ENCODE results near the gene ABL1.
"Not testable (repeated sequence)": the region's sequence is repeated elsewhere in the genome, so short reads cannot be mapped to it uniquely, and the experiment has no call there.

Gene ABL1

DNA sequence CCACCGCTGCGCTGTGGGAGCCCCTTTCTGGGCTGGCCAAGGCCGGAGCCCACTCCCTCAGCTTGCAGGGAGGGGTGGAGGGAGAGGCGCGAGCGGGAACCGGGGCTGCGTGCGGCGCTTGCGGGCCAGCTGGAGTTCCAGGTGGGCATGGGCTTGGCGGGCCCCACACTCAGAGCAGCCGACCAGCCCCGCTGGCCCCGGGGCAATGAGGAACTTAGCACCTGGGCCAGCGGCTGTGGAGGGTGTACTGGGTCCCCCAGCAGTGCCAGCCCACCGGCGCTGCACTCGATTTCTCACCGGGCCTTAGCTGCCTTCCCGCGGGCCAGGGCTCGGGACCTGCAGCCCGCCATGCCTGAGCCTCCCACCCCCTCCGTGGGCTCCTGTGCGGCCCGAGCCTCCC is 75.0 kb downstream of the ABL1 start:
- H3K4me3 ChIP-seq (ENCODE audit: low read depth, low read length); DNase-seq (ENCODE audit: low read depth): not testable (repeated sequence)

- H3K4me3 ChIP-seq (ENCODE audit: low read depth, low read length); DNase-seq (ENCODE audit: low read depth): not testable (repeated sequence)
Observed at GRCh38 chr9:130910670-130911069, 75.6 kb downstream of the ABL1 start.

DNA sequence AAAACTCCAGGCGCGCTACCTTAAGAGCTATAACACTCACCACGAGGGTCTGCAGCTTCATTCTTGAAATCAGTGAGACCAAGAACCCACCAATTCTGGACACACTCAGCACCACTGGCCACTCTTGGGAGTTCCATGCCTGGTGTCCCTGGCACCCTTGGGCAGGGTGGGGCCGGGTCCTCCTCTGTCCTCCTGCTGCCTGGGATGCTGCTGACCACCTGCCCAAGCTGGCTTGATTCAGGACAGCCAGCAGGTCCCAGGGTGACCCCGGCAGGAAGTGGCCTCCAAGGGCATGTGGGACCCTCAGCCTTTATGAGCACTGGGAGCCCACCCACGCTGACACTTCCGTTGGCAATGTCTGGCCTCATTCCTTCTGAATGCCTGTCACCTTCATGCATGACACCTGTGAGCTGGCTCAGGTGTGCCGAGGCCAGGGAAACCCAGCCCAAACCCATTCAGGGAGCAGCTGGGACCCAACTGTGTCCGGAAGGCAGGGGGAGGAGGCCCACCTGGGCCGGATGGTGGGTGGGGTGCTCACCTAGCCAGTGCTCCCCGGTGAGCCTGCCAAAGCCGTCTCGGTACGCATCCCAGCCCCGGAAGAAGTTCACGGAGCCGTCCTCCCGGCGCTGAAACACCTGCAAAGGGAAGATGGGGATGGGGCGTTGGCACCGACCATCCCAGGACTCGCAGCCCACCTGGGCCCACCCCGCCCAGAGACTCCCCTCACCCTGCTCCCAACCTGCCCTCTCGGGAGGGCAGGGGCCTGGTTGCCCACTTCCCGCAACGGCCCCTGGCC is 76.4 kb downstream of the ABL1 start:
- H3K4me3 ChIP-seq (ENCODE audit: low read depth, low read length), result no peak overlapping the region
- DNase-seq (ENCODE audit: low read depth), result no peak

DNA sequence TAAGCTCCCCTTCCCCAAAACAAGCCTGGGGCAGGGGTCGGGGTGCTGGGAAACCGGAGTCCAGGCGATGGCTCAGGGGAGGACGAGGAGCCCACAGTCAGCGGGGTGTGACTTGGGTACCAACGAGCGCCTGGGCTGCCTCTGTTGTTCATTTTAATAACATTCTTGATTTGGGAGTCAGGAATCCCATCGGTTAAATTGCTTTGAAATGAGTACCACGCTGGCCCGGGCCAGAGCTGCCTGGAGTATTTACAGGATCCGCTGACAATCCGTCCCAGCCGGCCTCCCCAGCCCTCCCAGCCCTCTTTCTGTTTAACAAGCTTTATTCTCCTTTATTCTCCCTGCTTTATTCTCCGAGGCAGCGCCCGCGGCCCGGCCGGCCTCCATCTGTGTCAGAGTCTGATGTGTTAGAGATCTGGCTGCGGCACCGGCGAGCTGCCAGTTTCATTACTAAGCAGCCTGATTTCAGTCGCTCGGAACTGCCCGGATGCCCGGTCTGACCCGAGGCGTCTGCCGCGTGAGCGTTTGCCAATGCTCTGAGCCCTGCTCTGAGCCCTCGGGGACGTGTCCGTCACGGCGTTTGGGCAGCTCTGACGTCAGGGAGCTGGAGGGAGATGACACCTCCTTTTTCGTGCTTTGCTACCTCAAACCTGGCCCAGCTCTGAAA is 78.0 kb downstream of the ABL1 start:
- peak; percentile 42 for DNase-seq (ENCODE audit: low read depth)
- H3K4me3 ChIP-seq (ENCODE audit: low read depth, low read length), result no peak overlapping the region

DNA sequence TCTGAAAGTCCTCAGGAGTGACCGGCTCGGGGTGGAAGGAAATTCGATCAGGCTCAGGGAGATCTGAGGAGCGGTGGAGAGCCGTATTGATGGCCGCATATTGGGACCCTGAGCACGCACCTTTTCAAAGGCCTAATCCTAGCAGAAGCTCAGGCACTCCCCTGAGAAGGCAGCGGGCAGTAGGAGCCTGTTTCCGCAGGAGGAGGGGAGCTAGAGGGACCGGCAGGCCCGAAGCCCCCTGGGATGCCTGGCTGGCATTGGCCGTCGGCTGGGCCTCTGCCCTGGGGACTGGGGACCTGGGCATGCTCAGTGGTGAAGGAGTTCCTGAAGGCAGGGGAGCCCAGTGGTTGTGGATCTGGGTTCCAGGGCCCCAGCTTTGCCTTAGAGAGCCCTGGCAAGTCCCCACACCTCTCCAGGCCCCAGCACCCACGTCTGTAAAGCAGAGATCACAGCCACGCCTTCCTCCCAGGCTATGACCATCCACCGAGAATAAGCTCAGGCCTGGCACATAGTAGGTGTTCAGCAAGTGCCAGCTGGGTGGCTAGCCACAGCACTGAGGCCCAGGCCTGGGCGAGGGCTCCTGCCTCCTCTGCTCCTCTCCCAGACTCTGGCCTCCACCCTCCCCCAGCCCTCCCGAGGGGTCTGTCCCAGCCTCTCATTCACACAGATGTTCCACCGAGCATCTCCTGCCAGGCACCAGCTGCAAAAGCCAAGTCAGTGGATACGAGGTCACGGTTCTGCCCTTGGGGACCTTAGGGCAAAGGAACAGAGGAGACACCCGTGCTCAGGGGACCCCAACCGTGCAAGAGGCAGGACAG is 78.8 kb downstream of the ABL1 start:
- no peak for DNase-seq (ENCODE audit: low read depth)
- H3K4me3 ChIP-seq (ENCODE audit: low read depth, low read length), result no peak overlapping the region

- no peak for DNase-seq (ENCODE audit: low read depth)
- H3K4me3 ChIP-seq (ENCODE audit: low read depth, low read length), result no peak overlapping the region
Observed at GRCh38 chr9:130914417-130915095, 79.5 kb downstream of the ABL1 start.

GRCh38 chr9:130915096-130915447 is 80.0 kb downstream of the ABL1 start:
- DNase-seq (ENCODE audit: low read depth), result no peak
- no peak overlapping the region for H3K4me3 ChIP-seq (ENCODE audit: low read depth, low read length)

GRCh38 chr9:130917168-130917960 is 82.3 kb downstream of the ABL1 start:
- no peak overlapping the region for H3K4me3 ChIP-seq (ENCODE audit: low read depth, low read length)

DNA sequence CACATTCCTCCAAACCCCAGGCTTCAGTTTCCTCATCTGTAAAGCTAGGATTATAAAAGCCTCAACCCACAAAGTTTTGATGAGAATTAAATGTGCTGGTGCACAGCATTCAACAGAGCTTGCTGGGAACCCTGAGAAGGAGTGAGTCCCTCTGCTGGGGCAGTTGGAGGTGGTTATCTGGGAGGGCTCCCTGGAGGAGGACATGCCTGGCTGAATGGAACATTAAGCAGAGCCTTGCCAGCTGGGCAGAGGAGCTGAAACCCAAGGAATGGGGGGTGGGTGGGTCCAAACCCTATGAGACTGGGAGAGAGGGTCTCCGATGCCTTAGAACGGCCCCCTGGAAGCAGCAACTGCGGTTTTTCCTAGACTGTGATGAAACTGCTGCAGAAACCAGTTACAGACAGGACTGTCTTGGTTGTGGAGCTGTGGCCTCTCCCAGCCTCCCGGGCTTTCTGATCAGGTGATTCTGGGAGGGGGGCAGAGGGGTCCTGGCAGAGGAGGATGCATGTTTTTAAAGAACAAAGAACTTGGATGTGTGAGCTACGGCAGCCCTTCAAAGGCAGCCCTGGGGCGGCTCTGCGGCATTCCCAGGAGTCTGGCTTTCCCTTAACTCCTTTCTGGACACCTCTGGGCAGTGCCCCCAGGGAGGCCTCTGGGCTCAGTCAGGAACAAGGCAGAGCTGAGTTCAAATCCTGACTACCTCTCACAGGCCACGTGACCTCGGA is 83.2 kb downstream of the ABL1 start:
- no peak for DNase-seq (ENCODE audit: low read depth)
- no peak overlapping the region for H3K4me3 ChIP-seq (ENCODE audit: low read depth, low read length)

More at GRCh38 chr9:130917168-130917960, 82.3 kb downstream of the ABL1 start:
- no peak for DNase-seq (ENCODE audit: low read depth)

GRCh38 chr9:130918826-130919558 is 83.9 kb downstream of the ABL1 start:
- DNase-seq (ENCODE audit: low read depth), result no peak
- no peak overlapping the region for H3K4me3 ChIP-seq (ENCODE audit: low read depth, low read length)

DNA sequence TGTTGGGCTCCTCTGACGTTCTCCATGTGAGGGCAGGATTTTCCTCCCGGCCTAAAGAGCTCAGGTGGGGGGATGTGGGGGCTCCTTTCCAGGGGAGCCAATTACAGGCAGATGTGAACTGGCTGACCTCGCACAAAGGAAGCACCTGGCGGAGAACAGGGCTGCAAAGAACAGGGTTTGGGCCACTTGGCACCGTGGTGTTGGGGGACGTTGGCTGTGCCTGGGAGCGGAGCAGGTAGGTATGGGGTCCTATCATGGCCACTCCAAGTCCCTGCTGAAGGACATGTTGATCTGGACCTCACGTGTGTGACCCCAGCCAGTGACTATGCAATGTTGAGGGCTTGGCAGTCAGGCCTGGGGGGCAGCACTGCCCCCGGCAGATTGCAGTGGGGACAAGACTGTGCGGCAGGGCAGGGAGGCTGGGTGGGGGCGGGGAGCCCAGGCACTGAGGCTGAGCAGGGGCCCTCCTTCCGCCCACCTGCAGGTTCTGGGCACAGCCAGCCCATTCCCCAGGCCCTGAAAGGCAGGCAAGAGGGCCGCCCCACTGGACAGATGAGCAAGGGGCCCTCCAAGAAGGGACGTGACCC is 84.6 kb downstream of the ABL1 start:
- DNase-seq (ENCODE audit: low read depth), result no peak
- H3K4me3 ChIP-seq (ENCODE audit: low read depth, low read length), result no peak overlapping the region

DNA sequence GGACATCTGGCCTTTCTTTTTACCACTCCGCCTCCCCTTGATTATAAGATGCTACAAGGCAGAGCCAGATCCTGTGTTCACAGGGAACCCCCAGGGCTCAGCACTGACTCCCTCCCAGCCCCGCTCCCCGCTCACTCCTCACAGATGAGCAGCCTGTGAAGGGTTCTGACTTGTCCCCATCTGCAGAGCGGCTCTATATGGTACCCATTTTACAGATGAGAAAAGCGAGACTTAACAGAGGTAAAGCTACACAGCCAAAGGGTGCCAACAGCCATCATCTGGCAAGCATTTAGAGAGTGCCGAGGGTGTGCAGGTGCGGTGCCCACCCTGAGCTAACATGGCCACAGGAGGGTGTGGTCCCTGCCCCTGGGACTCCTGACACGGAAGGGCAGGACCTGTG is 85.2 kb downstream of the ABL1 start:
- no peak overlapping the region for H3K4me3 ChIP-seq (ENCODE audit: low read depth, low read length)
- no peak for DNase-seq (ENCODE audit: low read depth)

- no peak for DNase-seq (ENCODE audit: low read depth)
- H3K4me3 ChIP-seq (ENCODE audit: low read depth, low read length), result no peak overlapping the region
Observed at GRCh38 chr9:130920762-130921299, 85.8 kb downstream of the ABL1 start.

- no peak for DNase-seq (ENCODE audit: low read depth)
- H3K4me3 ChIP-seq (ENCODE audit: low read depth, low read length), result no peak overlapping the region
Observed at GRCh38 chr9:130921300-130921988, 86.4 kb downstream of the ABL1 start.

GRCh38 chr9:130921989-130922892 is 87.2 kb downstream of the ABL1 start:
- no peak overlapping the region for H3K4me3 ChIP-seq (ENCODE audit: low read depth, low read length)
- no peak for DNase-seq (ENCODE audit: low read depth)

Measured in skeletal muscle cell (primary cell).